GM18517 (cell line): ENCODE results near the gene RELT.

Source experiments
- ATAC-seq: cut with Tn5 transposase; IDR thresholded peaks from one replicate; pipeline ENCODE4 v1.9.1; 2021; ENCODE audit warnings: mild to moderate bottlenecking, moderate library complexity; ENCODE audit not compliant: unreplicated experiment

The RELT gene, protein sequence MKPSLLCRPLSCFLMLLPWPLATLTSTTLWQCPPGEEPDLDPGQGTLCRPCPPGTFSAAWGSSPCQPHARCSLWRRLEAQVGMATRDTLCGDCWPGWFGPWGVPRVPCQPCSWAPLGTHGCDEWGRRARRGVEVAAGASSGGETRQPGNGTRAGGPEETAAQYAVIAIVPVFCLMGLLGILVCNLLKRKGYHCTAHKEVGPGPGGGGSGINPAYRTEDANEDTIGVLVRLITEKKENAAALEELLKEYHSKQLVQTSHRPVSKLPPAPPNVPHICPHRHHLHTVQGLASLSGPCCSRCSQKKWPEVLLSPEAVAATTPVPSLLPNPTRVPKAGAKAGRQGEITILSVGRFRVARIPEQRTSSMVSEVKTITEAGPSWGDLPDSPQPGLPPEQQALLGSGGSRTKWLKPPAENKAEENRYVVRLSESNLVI

DNA sequence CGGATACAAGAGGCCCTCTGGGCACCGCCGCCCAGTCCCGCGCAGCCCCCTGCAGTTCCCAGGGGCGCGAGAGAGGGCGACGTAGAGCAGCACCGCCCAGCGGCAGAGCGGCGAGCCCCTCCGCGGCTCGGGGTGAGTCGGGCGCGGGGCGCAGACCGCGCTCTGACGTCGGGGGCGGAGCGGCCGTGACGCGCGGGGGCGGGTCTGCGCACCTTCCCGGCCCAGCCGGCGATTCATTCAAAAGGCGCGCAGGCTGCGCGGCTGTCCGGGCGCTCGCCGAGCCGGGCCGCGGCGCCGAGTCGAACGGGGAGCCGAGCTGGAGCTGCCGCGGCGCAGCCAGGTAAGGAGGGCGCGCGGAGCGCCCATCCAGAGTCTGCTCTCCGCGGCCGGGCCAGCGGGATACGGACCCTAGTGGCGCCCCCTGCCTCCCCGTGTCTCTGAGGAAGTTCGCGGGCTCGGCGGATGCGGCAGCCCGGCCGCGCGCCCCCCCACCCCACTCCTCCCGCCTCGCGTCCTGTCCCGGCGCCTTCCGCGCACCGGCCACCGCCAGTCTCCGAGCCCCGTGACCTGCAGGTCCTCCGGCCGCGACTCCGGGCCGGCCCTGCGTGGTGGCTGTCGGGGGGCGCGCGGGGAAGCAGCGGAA, at the start of gene RELT:
TSS of gene RELT (plus strand) at position 240 of the 643 bp plus-strand sequence. CDS start 12,738 bp downstream, outside the sequence.
- peak; percentile 64 for ATAC-seq

DNA sequence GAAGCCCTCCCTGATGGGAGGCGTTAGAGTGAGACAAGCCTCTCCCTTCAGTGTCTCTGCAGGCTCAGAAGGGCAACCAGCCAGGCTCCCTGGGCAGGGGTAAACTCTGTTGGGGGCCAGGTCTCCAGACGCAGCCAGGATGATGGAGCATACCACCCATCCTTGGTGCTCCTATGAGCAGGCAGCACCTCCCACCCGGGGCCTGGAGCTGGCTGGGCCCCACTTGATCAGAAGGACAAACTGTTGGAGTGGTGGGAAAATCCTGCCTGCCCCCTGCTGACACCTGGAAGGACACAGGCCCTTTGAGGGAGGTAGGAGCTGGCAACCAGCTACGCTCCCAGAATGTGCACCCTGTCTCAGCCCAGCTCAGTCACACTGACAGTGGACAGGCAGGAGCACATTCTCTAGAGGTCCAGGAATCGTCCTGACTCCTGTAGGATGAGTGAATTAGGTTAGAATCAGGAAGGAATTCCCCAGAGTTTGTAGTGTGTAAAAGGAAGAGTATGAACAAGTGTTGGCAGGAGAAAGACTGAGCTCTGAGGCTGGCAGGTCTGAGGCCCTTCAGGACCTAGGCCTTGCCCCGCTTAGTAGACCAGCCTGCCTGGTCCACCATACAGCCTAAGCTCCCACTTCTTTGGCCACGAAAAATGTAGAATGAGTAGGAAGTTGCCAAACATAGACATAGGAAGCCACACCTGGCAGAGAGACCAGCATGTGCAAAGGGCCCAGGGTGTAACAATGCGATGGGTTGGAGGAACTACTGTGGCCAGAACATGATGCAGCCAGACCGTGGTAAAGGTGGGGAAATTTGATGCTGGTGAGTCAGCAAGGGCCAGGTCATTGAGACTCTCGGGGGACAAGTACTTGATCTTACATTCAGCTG, 49.0 kb upstream of the RELT start:
- no peak for ATAC-seq

DNA sequence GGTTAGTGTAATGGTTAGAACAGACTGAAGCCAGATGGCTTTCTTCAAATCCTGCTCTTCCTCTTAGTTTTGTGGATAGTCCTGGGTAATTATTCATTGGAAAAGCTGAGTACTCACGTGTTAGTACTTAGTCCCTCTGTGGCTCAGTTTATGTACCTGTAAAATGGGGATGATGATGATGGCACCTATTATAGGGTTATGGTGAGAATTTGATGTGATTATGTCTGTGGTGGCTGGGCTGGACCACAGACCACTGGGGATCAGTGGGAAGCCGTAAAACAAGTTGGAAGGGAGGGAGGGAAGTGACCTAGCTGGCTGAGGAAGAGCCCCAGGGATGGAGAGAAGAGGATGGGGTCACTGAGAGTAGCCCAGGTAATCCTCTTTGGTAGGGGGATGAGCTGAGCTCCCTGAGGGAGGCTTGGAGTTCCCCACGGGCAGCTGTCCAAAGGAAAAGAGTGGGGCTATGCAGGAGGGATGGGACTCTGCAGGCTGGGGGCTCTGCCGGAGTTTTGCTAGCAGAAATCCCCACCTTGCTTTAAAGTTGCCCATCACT, 48.3 kb upstream of the RELT start:
- ATAC-seq, result no peak

DNA sequence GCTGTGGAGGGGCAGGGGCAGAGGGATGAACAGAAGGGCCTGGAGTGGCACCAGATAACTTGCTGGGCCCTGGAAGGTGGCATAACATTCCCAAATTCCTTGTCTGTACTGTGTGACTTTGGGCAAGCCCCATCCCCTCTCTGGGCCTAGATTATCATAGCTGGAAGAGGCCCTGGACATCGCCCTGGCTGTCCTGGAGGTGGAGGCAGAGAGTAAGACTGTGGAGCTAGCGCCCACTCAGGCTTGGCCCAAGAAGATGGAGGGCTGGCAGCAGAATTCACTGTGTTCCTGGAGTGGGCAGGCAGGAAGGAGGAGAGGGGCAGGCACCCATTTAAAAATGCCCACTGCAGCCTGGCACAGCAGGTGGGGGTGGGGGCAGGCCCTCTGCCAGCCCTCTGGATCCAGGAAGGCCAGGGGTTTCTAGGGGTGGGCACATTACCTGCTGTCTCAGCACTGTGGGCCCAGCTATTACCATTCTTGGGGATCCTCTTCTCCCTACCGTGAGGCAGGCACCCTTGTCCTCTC, 45.6 kb upstream of the RELT start:
- ATAC-seq, result no peak

DNA sequence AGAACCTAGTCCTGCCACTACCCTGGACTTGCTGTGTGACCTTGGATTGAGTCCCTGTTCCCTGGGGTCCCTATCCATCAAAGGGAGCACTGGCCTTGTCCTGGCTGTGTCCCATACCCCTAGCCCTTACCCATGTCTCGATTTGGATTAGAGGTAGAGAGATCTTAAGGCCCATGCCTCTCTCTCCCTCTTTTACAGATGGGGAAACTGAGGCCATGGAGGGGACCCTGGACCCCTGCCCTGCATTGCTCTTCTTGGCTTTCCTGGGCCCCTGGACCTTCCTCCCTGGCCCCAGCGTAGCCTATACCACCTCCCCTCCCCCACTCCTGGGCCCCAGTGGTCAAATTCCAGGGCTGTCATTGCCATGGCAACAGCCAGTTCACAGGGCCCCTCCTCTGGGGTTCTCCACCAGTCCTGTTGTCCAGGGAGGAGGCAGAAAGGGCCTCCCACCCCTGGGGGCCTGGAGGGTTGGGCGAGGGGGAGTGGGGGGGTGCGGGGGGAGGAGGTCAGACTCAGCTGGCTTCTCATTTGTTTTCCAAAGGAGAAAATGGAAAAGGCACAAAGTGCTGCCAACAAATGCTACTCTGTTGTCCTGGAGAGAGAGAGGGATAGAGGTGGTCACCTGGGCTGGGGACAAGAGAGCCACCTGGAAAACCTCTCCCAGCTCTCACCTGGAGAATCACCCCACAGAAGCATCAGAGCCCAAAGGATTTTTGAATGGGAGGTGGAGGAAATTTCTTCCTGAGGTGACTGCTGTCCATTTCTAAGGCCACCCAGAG, 44.9 kb upstream of the RELT start:
- no peak for ATAC-seq

DNA sequence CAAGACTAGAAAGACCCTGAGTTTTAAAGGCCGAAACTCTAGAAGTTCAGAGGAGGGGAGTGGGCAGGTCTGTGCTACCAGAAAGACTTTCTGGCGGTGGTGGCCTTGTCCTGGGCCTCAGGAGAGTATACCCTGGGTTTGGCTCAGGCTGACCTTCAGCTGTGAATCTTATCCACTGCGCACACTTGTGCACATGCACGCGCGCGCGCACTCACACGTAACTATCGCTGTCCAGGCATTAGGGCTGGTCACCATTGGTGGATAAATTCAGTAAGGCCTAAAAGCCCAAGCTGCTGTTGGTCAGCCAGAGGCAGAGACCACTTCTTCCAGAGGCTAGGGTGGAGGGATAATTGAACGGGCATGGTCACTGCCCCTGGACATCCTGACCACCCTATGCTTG, 43.0 kb upstream of the RELT start:
- no peak for ATAC-seq

DNA sequence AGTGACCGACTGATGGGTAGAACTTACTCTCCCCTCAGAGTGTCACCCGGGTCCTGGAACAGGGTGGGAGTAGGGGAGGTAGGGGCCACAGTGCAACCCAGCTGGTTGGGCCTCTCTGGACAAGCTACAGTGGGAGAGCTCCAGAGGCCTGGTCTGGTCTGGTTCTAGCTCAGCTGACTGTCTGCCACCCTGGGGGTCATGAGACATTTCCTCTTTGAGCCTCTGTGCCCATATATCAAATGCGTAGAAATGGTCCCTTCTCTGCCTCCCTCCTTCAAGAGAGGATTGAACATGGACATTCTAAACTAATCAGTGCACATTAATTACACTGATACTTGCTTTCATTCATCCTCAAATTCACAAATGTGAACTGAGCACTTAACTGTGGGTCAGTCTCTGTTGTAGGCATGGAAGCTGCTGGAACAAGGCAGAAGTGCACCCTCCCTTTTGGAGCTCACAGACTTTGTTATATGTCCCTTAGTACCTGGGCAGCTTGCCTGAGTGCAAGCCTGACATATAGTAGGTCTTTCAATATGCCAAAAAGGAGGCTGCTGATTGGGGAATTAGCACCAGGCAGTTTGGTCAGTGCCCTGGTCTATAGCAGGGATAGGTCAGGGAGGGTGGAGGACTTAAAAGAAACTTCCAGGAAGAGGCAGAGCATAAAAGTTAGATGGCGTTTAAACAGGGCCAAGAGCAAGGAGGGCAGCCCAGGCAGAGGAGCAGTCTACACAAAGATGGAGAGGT, 42.4 kb upstream of the RELT start:
- ATAC-seq, result no peak

DNA sequence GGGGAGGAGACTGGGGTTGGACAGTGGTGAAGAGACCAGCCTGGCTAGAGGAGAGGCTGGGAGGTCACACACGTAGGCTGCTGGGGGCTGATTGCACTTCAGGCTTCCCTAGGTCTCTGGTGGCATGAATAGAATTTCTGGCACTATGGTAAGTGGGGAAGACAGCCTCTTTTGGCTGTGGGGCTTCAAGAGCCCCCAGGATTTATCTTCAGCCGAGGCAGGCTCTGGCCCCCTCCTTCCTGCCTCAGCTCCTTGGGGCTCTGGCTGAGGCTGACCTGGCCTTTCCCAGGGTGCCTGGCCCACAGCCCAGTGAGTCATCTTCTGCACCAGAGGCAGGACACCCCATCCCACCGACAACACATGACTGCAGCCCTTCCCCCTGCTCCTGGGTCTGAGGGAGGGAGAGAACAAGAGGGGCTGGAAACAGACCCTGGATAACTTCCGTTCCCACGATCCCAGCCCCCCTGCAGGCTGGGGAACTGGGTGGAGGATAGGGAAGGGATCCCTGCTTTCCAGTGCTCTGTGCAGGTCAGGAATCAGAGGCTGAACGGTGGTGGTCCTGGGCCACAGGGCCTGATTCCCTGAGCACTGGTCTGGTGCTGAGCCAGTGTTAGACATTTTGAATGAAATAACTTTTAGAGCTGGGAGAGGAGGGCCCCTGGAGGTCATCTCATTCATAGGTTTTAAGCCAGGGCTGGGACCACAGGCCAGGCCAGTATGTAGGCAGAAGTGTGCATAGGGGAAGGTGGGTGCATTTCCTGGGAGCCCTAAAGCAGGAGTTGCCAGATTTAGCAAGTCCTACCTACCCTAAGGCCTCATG, 41.6 kb upstream of the RELT start:
- no peak for ATAC-seq

DNA sequence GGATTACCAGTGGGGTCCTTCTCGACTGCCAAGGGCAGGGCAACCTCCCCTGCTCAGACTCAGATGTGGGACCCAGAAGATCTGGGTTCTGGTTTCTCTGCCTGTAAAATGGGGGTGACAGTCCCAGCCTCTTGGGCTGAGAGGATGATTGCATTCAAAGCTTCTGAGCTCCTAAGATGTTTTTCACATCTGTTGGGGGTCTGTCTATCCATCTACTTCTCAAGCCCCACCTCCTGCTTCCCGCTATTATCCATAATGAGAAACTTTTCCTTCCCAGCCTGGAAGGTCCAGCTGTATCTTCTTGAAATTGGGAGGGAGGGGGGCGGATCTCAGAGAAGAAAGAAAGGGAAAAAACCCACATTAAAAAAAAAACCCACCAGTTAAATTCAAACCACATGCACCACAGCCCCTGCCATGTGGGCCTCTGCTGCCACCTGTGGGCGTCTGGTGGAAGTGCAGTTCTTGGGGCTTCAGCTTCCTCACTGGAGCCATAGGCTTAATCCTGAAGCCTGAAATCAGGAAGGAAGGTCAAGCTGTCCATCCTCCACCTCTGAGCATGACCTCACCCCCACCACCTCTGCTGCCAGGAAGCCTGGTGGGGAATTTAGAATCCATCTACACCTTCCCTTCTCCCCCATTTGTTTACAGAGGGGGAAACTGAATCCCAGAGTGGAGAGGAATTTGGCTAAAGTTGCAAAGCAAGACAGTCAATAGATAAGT, 40.8 kb upstream of the RELT start:
- no peak for ATAC-seq

DNA sequence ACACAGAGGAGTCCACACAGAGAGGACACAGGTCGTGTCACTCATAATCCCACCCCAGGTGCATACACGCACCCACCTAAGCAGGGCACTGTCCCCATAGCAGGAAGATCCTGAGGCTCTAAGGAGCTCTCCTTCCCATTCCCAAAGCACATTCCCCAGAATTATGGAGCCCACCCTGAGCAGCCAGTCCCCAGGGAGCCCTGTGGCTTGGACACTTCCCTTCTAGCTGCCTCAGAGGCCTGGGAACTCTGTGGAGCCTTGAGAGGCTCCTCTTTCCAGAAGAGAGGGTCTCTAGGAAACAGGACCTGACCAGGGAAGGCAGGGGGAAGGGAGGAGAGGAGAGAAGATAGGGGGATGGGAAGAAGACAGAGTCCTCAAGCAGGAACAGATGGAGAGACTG, 38.4 kb upstream of the RELT start:
- ATAC-seq, result no peak

DNA sequence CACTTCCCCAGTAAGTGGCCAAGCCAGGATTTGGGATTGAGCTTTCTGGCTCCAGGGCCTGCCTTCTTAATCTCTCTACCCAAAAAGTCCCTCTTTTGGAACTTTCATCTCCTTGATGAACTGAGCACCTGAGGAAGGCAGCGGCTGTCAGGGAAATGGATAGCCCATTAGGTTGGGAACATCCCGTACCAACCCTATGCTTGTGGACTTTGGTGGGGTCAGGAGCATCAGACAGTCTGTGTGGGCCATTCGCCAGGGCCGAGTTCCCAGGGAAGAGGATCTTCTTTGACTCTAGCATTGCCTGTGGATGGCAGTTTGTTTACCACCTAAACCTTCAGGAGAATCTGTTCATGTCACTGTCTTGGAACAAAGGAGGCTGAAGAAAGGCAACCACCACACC, 37.9 kb upstream of the RELT start:
- no peak for ATAC-seq

DNA sequence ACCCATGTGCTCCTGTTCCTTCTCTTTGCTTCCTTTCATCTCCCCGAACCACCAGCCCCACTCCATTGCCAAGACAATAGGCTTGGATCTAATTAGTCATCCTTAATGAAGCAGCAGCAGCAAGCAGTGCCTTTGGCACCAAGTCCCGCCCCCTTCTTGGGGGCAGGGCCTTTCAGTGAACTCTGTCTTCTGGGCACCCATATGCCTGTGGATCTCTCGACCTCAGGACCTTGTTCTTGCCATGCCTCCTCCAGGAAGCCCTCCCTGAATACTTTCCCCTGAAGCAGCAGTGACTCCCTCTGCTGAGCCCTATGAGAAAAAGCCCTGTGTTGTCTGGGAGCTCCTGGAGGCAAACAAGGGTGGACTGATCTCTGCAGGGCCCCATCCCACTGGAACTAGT, 36.0 kb upstream of the RELT start:
- ATAC-seq, result no peak

DNA sequence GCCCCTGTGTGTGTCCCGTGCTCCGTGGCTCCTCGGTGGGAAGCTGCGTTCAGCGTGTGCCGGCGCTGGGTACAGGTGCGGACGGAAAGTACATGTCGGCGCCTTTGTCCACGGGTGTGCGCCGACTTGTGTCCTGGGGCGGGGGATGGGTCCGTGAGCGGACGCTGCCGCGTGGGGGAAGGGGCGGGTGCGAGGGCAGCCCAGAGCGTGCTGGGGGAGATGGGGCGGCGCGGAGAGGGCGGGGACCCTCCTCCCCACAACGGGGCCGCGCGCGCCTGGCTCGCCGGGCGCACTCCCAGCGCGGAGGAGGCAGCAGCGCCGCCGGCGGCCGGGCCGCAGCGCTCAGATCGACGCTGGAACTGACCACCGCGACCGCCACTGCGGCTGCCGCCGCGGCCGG, 33.6 kb upstream of the RELT start:
- ATAC-seq, result no peak

DNA sequence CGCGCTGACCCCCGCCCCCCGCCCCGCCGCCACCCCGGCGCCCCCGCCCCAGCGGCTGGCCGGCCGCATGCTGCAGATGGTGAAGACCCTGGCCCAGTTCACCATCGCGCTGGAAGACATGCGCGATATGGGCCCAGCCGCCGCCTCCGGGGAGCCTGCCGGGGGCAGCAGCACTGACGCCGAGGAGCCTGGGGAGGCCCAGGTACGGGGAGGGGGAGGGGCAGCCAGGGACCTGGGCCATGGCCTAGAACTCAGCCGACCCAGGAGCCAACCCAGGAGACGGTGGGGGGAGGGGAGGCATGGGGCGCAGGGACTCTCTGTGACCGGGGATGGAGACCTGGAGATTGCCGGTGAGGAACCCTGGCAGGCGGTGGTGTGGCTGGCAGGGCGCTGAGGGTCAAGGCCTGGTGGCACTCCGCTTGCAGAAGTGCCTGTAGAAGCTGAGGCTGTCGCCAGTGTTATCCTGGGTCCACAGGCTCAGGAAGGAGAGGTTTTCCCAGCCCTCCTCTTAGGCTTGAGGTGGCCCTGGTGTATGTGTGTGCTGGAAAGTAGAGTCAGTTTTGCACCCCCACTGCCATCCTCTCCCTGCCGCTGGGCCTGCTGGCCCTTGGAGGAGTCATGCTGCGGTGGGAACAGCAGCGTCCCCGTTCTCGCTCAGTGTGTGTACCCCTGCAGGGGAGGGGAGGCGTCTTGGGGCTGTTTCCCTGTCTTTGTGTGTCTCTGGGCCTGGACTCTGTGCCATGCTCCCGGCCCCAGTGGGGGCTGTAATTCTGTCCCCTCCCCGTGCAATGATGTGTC, 32.9 kb upstream of the RELT start:
- ATAC-seq, result no peak

DNA sequence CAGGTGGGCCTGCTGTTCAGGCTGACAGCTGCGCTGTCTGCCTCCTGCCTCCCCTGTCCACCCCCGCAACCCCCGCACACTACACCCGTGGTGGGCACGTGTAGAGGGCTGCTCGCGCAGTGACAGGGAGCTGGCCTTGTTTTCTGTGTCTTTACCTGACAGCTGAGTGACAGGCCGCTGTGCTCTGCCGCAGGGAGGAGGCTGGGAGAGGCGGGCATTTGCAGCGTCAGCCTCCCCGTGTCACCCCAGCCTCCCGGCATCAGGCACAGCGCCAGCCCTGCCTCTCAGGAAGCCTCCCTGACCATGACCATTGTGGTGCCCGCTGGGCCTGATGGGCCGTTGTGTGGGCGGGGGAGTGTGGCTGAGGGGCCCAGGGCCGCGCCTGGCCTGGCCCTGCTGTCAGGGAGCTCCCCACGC, 32.0 kb upstream of the RELT start:
- no peak for ATAC-seq

DNA sequence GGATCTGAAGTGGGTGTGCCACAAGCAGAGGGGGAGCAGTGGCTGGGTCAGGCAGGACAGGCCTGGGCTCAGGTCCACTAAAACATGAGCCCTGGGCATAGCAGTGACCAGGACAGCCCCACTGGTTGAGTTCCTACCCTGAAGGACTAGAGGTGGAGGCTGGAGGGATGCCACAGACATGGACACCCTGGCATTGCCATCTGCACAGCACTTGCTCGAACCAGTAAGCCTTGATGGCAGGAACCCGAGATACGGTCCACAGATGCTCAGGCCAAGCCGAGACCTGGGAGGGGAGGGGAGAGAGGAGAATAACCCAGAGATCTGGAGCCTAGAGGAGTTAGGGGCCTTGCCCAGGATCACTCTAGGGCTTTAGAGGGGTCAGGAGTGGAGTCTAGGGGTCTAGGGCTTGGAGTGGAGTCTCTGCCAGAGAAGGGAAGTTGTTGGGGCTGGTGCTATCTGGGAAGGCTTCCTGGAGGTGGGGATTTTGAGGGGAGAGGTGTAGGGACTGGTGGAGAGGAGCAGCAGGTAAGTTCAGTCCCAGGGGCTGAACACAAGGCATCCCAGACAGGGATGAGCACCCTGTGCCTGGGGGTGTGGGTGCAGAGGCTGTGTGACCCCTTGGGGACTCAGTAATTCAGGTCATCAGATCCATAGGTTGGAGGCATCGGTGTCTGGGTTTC, 30.6 kb upstream of the RELT start:
- no peak for ATAC-seq
